HepG2 (cell line): Measurements from ENCODE around the gene CTPS2. TPM values are rescaled to one million over a fixed set of nuclear protein-coding genes. Genes with fewer than 3 reads are reported as not detected.

ENCODE experiments used
- ATAC-seq: fragments of 200-7000 bp; cut with Tn5 transposase; 3 replicates; pipeline ENCODE4 v1.9.1; 2020; ENCODE audit warnings: mild to moderate bottlenecking, moderate library complexity
- BruUV-seq: library from RNA; stranded (reverse); fragments of 400-500 nt; replicated peaks from 2 replicates; lab custom pipeline; 2021; lab: Mats Ljungman, UMichigan
- CTCF ChIA-PET: fragments of 300-600 bp; formaldehyde crosslinking; extraction: SDS; loops from one replicate; lab custom pipeline; 2021; ENCODE audit warnings: low total read pairs, inconsistent platforms, low intra/inter-chr PET ratio; lab: Yijun Ruan, JAX
- POLR2A ChIA-PET: fragments of 350-600 bp; sonication (Branson Sonifier 250); formaldehyde crosslinking; loops from one replicate; lab custom pipeline; 2020; ENCODE audit warnings: antibody characterized with exemption, inconsistent platforms; lab: Yijun Ruan, JAX
- DNase-seq: peaks from one replicate; pipeline ENCODE4 v3.0.0-alpha.2; 2015; ENCODE audit warnings: low spot score
- FAIRE-seq: peaks from 3 replicates; lab custom pipeline; 2011; peaks lifted over from hg19 to GRCh38; lab: Jason Lieb, UNC
- H2AFZ ChIP-seq: one replicate; pipeline ENCODE4 v1.6.1; 2011; ENCODE audit warnings: low read length, inconsistent platforms
- H3K27ac ChIP-seq: fragments of 300-600 bp; 3 replicates; pipeline ENCODE4 v1.8.0; 2011; ENCODE audit warnings: mixed run types, mild to moderate bottlenecking, mixed read lengths, low read length, inconsistent platforms; ENCODE audit not compliant: insufficient read depth; ENCODE audit errors: extremely low read length
- H3K27me3 ChIP-seq, 2 experiments: fragments of 200-600 bp in 1 of 2; 2 replicates in 1 of 2; 3 replicates in 1 of 2; pipeline versions ENCODE4 v1.6.0 to v1.8.0; 2011; ENCODE audit warnings: low read length in 2 of 2, mild to moderate bottlenecking in 2 of 2, moderate library complexity in 2 of 2, inconsistent platforms in 1 of 2; ENCODE audit not compliant: insufficient read depth in 2 of 2, control insufficient read depth in 1 of 2
- H3K36me3 ChIP-seq, 2 experiments: fragments of 200-600 bp in 1 of 2; replicated peaks in 1 of 2; 2 replicates in 1 of 2; 3 replicates in 1 of 2; pipeline versions ENCODE4 v1.5.1 to v1.8.0; 2011; ENCODE audit warnings: low read length in 2 of 2, inconsistent platforms in 1 of 2; ENCODE audit not compliant: insufficient read depth in 2 of 2, control insufficient read depth in 1 of 2
- H3K4me1 ChIP-seq: 2 replicates; pipeline ENCODE4 v1.5.1; 2012; ENCODE audit warnings: low read length, inconsistent platforms; ENCODE audit not compliant: insufficient read depth
- H3K4me2 ChIP-seq: 2 replicates; pipeline ENCODE4 v1.6.0; 2011; ENCODE audit warnings: low read depth, low read length, inconsistent platforms
- H3K4me3 ChIP-seq, 3 experiments: fragments of 200-600 bp in 1 of 3; sonication (generic), shearing (Covaris generic) in 1 of 3; replicated peaks in 1 of 3; 2 replicates each; pipeline ENCODE4 v1.5.1; 2011 to 2016; ENCODE audit warnings: low read length in 3 of 3, inconsistent platforms in 2 of 3, low read depth in 2 of 3, mild to moderate bottlenecking in 2 of 3, control low read depth in 1 of 3, mixed read lengths in 1 of 3; ENCODE audit not compliant: insufficient read depth in 1 of 3
- H3K79me2 ChIP-seq: one replicate; pipeline ENCODE4 v1.6.1; 2011; ENCODE audit warnings: low read length, inconsistent platforms; ENCODE audit not compliant: insufficient read depth
- H3K9ac ChIP-seq: 2 replicates; pipeline ENCODE4 v1.6.0; 2011; ENCODE audit warnings: mild to moderate bottlenecking, low read depth, low read length, inconsistent platforms; ENCODE audit not compliant: insufficient read depth
- H3K9me3 ChIP-seq: 2 replicates; pipeline ENCODE4 v1.5.1; 2012; ENCODE audit warnings: mild to moderate bottlenecking, low read length
- H4K20me1 ChIP-seq: 2 replicates; pipeline ENCODE4 v1.6.0; 2011; ENCODE audit warnings: inconsistent platforms, mild to moderate bottlenecking, low read length, moderate library complexity; ENCODE audit not compliant: insufficient read depth
- FOSL1 ChIP-seq: sonication (generic); formaldehyde crosslinking; IDR thresholded peaks from 2 replicates; pipeline ENCODE4 v1.9.0; 2021; ENCODE audit warnings: missing genetic modification reagents, borderline replicate concordance
- JUND ChIP-seq: sonication (generic); formaldehyde crosslinking; IDR thresholded peaks from 2 replicates; pipeline ENCODE4 v1.8.0; 2022; ENCODE audit warnings: mild to moderate bottlenecking, missing genetic modification reagents
- MYNN ChIP-seq: sonication (generic); formaldehyde crosslinking; IDR thresholded peaks from 2 replicates; pipeline ENCODE4 v1.4.0; 2020; ENCODE audit warnings: mild to moderate bottlenecking, low read depth, missing genetic modification reagents
- NFYC ChIP-seq: IDR thresholded peaks from 2 replicates; pipeline ENCODE4 v1.6.1; 2016; ENCODE audit warnings: missing genetic modification reagents, missing compliant biosample characterization
- SRSF9 ChIP-seq: fragments of 200-400 bp; formaldehyde crosslinking; IDR thresholded peaks from 2 replicates; pipeline ENCODE4 v1.6.1; 2018; ENCODE audit warnings: borderline replicate concordance, mild to moderate bottlenecking, low read depth, low read length; ENCODE audit not compliant: insufficient read depth, poor library complexity, severe bottlenecking
- TBL1XR1 ChIP-seq: fragments of 150-350 bp; IDR thresholded peaks from 2 replicates; pipeline ENCODE4 v1.6.1; 2014; ENCODE audit warnings: borderline replicate concordance, low read length; ENCODE audit not compliant: partially characterized antibody
- ZNF501 ChIP-seq: sonication (generic); formaldehyde crosslinking; IDR thresholded peaks from 2 replicates; pipeline ENCODE4 v1.5.1; 2020; ENCODE audit warnings: mild to moderate bottlenecking, moderate library complexity, missing genetic modification reagents
- ZNF567 ChIP-seq: sonication (generic); formaldehyde crosslinking; IDR thresholded peaks from 2 replicates; pipeline ENCODE4 v1.8.1; 2023; ENCODE audit warnings: mild to moderate bottlenecking, missing genetic modification reagents, borderline replicate concordance
- WGBS: methylation state at CpG from one replicate; pipeline ENCODE4 v1.1.6; 2017; ENCODE audit warnings: low lambda C conversion rate; 5-methylcytosine and 5-hydroxymethylcytosine counted together
- in situ Hi-C: cut with HindIII; loops from 2 replicates; pipeline ENCODE4 v1.10.0; 2017; ENCODE audit warnings: low pct_unique_long_range_greater_than_20kb; ENCODE audit not compliant: extremely low pct_ligation_motif_present
- intact Hi-C: fragments of 100-400 bp; cut with micrococcal nuclease; formaldehyde crosslinking; loops from one replicate; pipeline ENCODE4 v1.10.0; 2022; ENCODE audit not compliant: unreplicated experiment
- polyA plus RNA-seq, 8 experiments: library from polyadenylated mRNA; depleted of rRNA in 3 of 8; stranded (reverse) in 7 of 8; unstranded in 1 of 8; fragments of >200 nt; fragmentation: Illumina TruSeq in 4 of 8; extraction: Trizol in 4 of 8; gene quantifications; 2 replicates each; pipeline versions ENCODE4 v1.2.1 to v1.2.3, GENCODE V29; 2011 to 2016; ENCODE audit warnings: low read depth in 4 of 8, missing spikeins in 1 of 8, mixed read lengths in 1 of 8; ENCODE audit not compliant: insufficient read depth in 1 of 8
- total RNA-seq, 5 experiments: library from RNA; depleted of rRNA; stranded (reverse); fragments of >200 nt; fragmentation: Illumina TruSeq; extraction: Trizol; gene quantifications; 2 replicates each; pipeline ENCODE4 v1.2.3, GENCODE V29; 2016; ENCODE audit warnings: low read depth in 1 of 5
- TF ChIP-seq, protein P1 (sequence below), 2 experiments: sonication (generic) in 1 of 2; formaldehyde crosslinking in 1 of 2; IDR thresholded peaks; 2 replicates each; pipeline versions ENCODE4 v1.5.1 to v1.6.1; 2011 to 2020; ENCODE audit warnings: borderline replicate concordance in 1 of 2, low read depth in 1 of 2, low read length in 1 of 2, mild to moderate bottlenecking in 1 of 2, missing genetic modification reagents in 1 of 2, moderate library complexity in 1 of 2
- TF ChIP-seq, protein P2 (sequence below): sonication (generic); formaldehyde crosslinking; IDR thresholded peaks from 2 replicates; pipeline ENCODE4 v1.5.0; 2020; ENCODE audit warnings: mild to moderate bottlenecking, missing genetic modification reagents, borderline replicate concordance
- TF ChIP-seq, protein P3 (sequence below): sonication (generic); formaldehyde crosslinking; IDR thresholded peaks from 2 replicates; pipeline ENCODE4 v1.4.0; 2020; ENCODE audit warnings: missing genetic modification reagents

Gene CTPS2
- total and polyA plus RNA-seq, 2 of the 13 experiments (the other 11 are each of a cell fraction or from before 2014, with no cell fraction given) = 10.3 to 26.1 TPM

DNA sequence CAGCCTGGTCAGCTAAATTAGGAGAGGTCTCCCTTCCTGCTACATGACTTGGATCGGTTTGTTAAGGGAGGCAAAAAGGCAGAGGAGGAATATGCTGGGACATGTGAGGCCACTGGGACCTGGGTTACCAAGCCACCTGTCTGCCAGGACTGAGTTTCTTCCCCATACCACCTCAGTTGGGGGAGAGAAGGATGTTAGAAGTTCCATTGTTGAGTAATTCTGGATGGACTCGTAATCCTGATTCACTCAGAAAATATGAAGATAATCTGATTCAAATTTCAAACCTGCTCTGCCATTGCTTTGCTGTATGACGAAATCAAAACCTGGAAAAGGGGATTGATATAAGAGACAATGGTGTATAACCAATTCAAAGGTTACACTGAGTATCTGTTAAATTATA lies 159.9 kb downstream of the CTPS2 start:
- H3K27ac ChIP-seq = no peak overlapping the region
- no peaks in the 10 kb centered on the region for H4K20me1 ChIP-seq
- no peak overlapping the region for H2AFZ ChIP-seq
- no peaks in the 10 kb centered on the region for H3K79me2 ChIP-seq
- ATAC-seq (no peak), DNase-seq (no peak), FAIRE-seq (no peak)
- BruUV-seq = no TSS peak
- no peak overlapping the region for H3K4me3 ChIP-seq
- in situ Hi-C loops = no loop called here
- no peaks in the 10 kb centered on the region for H3K9me3 ChIP-seq
- no peaks in the 10 kb centered on the region for H3K4me1 ChIP-seq
- intact Hi-C loops = no loop called here
- H3K27me3 ChIP-seq = no peaks in the 10 kb centered on the region
- ChIA-PET CTCF (no interaction called here), POLR2A (no interaction called here)
- H3K36me3 ChIP-seq = no peaks in the 10 kb centered on the region
- H3K4me2 ChIP-seq = no peak overlapping the region
- 30% methylated on average over 3 of the region's 3 CpGs for WGBS
- no peak overlapping the region for H3K9ac ChIP-seq
- TF ChIP-seq TBL1XR1 = no peak
- no peak for TF ChIP-seq SRSF9
- TF ChIP-seq ZNF501 (CRISPR knock-in tag) = no peak
- TF ChIP-seq, protein P1, sequence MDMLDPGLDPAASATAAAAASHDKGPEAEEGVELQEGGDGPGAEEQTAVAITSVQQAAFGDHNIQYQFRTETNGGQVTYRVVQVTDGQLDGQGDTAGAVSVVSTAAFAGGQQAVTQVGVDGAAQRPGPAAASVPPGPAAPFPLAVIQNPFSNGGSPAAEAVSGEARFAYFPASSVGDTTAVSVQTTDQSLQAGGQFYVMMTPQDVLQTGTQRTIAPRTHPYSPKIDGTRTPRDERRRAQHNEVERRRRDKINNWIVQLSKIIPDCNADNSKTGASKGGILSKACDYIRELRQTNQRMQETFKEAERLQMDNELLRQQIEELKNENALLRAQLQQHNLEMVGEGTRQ (IDR thresholded peaks at IDR 0.05; ENCODE audit: low read depth, low read length) = no peak
- TF ChIP-seq, protein P1 (CRISPR knock-in tag; IDR thresholded peaks at IDR 0.05; ENCODE audit: borderline replicate concordance) = no peak
- TF ChIP-seq NFYC = no peak
- no peak for TF ChIP-seq ZNF567 (CRISPR knock-in tag)
- no peak for TF ChIP-seq FOSL1 (CRISPR knock-in tag)
- TF ChIP-seq, protein P2, sequence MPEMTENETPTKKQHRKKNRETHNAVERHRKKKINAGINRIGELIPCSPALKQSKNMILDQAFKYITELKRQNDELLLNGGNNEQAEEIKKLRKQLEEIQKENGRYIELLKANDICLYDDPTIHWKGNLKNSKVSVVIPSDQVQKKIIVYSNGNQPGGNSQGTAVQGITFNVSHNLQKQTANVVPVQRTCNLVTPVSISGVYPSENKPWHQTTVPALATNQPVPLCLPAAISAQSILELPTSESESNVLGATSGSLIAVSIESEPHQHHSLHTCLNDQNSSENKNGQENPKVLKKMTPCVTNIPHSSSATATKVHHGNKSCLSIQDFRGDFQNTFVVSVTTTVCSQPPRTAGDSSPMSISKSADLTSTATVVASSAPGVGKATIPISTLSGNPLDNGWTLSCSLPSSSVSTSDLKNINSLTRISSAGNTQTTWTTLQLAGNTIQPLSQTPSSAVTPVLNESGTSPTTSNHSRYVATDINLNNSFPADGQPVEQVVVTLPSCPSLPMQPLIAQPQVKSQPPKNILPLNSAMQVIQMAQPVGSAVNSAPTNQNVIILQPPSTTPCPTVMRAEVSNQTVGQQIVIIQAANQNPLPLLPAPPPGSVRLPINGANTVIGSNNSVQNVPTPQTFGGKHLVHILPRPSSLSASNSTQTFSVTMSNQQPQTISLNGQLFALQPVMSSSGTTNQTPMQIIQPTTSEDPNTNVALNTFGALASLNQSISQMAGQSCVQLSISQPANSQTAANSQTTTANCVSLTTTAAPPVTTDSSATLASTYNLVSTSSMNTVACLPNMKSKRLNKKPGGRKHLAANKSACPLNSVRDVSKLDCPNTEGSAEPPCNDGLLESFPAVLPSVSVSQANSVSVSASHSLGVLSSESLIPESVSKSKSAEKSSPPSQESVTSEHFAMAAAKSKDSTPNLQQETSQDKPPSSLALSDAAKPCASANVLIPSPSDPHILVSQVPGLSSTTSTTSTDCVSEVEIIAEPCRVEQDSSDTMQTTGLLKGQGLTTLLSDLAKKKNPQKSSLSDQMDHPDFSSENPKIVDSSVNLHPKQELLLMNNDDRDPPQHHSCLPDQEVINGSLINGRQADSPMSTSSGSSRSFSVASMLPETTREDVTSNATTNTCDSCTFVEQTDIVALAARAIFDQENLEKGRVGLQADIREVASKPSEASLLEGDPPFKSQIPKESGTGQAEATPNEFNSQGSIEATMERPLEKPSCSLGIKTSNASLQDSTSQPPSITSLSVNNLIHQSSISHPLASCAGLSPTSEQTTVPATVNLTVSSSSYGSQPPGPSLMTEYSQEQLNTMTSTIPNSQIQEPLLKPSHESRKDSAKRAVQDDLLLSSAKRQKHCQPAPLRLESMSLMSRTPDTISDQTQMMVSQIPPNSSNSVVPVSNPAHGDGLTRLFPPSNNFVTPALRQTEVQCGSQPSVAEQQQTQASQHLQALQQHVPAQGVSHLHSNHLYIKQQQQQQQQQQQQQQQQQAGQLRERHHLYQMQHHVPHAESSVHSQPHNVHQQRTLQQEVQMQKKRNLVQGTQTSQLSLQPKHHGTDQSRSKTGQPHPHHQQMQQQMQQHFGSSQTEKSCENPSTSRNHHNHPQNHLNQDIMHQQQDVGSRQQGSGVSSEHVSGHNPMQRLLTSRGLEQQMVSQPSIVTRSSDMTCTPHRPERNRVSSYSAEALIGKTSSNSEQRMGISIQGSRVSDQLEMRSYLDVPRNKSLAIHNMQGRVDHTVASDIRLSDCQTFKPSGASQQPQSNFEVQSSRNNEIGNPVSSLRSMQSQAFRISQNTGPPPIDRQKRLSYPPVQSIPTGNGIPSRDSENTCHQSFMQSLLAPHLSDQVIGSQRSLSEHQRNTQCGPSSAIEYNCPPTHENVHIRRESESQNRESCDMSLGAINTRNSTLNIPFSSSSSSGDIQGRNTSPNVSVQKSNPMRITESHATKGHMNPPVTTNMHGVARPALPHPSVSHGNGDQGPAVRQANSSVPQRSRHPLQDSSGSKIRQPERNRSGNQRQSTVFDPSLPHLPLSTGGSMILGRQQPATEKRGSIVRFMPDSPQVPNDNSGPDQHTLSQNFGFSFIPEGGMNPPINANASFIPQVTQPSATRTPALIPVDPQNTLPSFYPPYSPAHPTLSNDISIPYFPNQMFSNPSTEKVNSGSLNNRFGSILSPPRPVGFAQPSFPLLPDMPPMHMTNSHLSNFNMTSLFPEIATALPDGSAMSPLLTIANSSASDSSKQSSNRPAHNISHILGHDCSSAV (CRISPR knock-in tag) = no peak
- no peak for TF ChIP-seq JUND (CRISPR knock-in tag)
- no peak for TF ChIP-seq MYNN (CRISPR knock-in tag)
- TF ChIP-seq, protein P3, sequence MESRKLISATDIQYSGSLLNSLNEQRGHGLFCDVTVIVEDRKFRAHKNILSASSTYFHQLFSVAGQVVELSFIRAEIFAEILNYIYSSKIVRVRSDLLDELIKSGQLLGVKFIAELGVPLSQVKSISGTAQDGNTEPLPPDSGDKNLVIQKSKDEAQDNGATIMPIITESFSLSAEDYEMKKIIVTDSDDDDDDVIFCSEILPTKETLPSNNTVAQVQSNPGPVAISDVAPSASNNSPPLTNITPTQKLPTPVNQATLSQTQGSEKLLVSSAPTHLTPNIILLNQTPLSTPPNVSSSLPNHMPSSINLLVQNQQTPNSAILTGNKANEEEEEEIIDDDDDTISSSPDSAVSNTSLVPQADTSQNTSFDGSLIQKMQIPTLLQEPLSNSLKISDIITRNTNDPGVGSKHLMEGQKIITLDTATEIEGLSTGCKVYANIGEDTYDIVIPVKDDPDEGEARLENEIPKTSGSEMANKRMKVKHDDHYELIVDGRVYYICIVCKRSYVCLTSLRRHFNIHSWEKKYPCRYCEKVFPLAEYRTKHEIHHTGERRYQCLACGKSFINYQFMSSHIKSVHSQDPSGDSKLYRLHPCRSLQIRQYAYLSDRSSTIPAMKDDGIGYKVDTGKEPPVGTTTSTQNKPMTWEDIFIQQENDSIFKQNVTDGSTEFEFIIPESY (CRISPR knock-in tag) = no peak
